ENCODE results near the gene SEPHS2. TPM values are rescaled to one million over a fixed set of nuclear protein-coding genes. Genes with fewer than 3 reads are reported as not detected.

The SEPHS2 gene
- total and polyA plus RNA-seq, 5 experiments from 2014 or later = 45.5 to 60.7 (median 55.0) TPM

DNA sequence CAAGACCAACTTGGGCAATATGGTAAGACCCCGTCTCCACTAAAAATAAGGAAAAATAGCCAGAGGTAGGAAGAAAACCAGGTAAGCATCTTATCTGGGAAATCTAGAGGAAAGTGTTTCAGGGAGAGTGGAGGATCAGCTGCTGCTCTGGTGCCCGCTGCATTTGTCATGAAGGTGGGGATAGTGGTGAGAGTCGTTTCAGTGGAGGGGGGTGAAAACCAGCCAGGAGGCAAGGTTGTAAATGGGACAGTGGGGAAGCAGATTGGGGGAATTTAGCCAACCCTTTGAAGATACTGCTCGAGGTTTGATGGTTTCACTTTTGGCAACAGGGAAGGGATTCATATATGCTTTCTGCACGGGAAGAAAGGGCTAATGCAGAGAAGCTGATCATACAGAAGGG is 24.7 kb downstream of the SEPHS2 start:
- Mint-ChIP-seq H3K27me3 (no peaks in the 10 kb centered on the region), H3K9me3 (no peaks in the 10 kb centered on the region), H3K4me1 (peaks cover 8 to 19% (median 13%) of the 10 kb centered on the region in 4 donors), H3K36me3 (peaks cover 0 to 52% (median 6%) of the 10 kb centered on the region in 3 donors), H3K4me3 (no peak overlapping the region), H3K27ac (peak overlapping the region in 3 of 10 donors; percentile 63 to 70 (median 64))
- ATAC-seq (no peak), DNase-seq (no peak)
- POLR2A ChIA-PET = interaction anchor here (0.8 to 1.5 kb wide), 2 partner anchors 9 to 14 kb away, joined by 3 to 8 read pairs; partner anchors contain the start of gene DCTPP1

DNA sequence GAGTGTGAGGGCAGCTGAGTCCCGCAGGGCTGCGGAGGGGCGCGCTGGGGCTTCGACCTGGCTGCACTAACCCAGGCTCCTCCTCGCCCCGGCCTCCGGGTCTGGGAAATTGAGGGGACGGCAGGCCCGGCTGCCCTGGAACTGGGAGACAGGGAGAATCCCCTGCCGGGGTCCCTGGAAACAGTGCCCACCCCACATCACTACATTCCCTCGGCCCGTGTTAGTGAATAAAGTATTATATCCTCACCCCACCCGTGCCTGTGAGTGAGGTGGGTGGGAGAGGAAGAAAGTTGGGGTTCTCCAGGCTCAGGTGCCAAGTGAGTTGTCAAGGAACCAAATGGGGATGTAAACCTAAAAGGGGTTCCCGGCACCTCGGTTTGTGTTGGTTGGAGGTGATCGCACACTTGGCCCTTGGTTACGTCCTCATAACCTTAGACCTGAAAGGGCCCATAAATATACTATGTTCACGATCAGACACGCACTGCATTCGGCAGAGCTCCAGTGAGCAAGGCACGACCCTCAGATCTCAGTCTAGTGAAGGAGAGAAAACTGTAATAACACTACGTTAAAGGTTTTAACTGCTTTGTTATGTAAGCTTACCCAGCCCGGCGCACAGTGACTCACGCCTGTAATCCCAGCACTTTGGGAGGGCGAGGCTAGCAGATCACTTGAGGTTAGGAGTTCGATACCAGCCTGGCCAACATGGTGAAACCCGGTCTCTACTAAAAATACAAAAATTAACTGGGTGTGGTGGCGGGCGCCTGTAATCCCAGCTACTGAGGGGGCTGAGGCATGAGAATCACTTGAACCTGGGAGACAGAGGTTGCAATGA is 27.1 kb downstream of the SEPHS2 start:
- peak overlapping the region; percentile 60 to 73 (median 70) for H3K4me3 Mint-ChIP-seq
- H3K4me1 Mint-ChIP-seq = peaks cover 8 to 17% (median 11%) of the 10 kb centered on the region in 4 donors
- DNase-seq = no peak
- POLR2A ChIA-PET = interaction anchor here (0.7 to 5.0 kb wide), 49 partner anchors 8 to 761 kb away, joined by 3 to 75 read pairs (median 5); partner anchors contain the start of genes ALDOA, CORO1A, DCTPP1 and FBRS
- peak overlapping the region in 9 of 10 donors; percentile 74 to 91 (median 86) for H3K27ac Mint-ChIP-seq
- H3K27me3 Mint-ChIP-seq = no peaks in the 10 kb centered on the region
- H3K9me3 Mint-ChIP-seq = no peaks in the 10 kb centered on the region
- H3K36me3 Mint-ChIP-seq = peaks cover 0 to 31% (median 6%) of the 10 kb centered on the region in 3 donors
- no peak for ATAC-seq

DNA sequence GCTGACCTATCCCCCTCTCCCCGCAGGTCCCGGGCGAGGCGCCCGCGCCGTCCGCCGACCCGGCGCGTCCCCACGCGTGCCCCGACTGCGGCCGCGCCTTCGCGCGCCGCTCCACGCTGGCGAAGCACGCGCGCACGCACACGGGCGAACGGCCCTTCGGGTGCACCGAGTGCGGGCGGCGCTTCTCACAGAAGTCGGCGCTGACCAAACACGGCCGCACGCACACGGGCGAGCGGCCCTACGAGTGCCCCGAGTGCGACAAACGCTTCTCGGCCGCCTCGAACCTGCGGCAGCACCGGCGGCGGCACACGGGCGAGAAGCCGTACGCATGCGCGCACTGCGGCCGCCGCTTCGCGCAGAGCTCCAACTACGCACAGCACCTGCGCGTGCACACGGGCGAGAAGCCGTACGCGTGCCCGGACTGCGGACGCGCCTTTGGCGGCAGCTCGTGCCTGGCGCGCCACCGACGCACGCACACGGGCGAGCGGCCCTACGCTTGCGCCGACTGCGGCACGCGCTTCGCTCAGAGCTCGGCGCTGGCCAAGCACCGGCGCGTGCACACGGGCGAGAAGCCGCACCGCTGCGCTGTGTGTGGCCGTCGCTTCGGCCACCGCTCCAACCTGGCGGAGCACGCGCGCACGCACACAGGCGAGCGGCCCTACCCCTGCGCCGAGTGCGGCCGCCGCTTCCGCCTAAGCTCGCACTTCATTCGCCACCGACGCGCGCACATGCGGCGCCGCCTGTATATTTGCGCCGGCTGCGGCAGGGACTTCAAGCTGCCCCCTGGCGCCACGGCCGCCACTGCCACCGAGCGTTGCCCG is 27.9 kb downstream of the SEPHS2 start:
- Mint-ChIP-seq H3K4me1 (peaks cover 8 to 17% (median 11%) of the 10 kb centered on the region in 4 donors), H3K4me3 (peak overlapping the region; percentile 22 to 83 (median 72)), H3K27ac (peak overlapping the region in 8 of 10 donors; percentile 15 to 91 (median 83)), H3K36me3 (peaks cover 0 to 25% (median 6%) of the 10 kb centered on the region in 3 donors), H3K9me3 (no peaks in the 10 kb centered on the region), H3K27me3 (no peaks in the 10 kb centered on the region)
- ATAC-seq = peak; percentile 80 to 85
- POLR2A ChIA-PET = interaction anchor here (0.7 to 5.0 kb wide), 54 partner anchors 9 to 762 kb away, joined by 3 to 75 read pairs (median 4); partner anchors contain the start of genes ALDOA, CORO1A, DCTPP1 and FBRS
- peak; percentile 82 to 94 (median 88) for DNase-seq

DNA sequence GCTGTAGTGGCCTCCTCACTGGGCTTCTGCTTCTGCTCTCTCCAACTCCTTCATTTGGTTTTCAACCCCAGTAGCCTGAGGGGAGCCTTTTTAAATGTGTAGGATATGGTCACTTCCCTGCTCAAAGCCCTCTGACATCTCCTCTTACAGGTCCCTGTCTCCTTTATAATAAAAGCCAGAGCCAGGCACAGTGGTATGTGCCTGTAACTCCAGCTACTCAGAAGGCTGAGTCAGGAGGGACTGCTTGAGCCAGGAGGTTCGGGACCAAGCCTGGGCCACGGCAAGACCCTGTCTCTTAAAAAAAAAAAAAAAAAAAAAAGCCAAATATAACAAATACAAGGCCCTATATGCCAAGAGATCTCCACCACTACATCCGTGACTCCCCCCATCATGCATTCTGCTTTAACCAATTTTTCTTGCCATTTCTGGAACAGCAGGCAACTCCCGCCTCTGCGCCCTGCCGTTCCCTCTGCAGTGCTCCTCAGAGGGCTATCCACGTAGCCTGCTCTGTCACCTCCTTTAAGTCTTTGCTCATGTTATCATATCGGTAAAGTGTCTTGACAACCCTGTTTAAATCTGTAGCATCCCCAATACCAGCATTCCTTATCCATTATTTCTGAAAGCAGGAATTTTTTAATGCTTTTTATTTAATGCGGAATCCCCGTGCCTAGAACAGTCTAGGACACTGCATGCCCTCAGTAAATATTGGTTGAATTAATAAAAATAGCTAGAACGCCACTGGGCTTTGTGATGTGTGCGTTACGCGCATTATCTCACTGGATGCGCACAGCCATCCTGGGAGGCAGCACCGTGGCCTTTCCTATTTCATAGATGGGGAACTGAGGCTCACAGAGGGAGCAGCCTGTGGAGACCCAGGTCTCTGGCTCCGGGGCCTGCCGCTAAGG is 28.8 kb downstream of the SEPHS2 start:
- Mint-ChIP-seq H3K4me1 (peaks cover 11 to 21% (median 14%) of the 10 kb centered on the region in 4 donors), H3K9me3 (no peaks in the 10 kb centered on the region), H3K27me3 (no peaks in the 10 kb centered on the region), H3K36me3 (peaks cover 0 to 28% (median 4%) of the 10 kb centered on the region in 3 donors), H3K4me3 (peak overlapping the region; percentile 54 to 83 (median 65)), H3K27ac (peak overlapping the region; percentile 14 to 86 (median 52))
- ATAC-seq (no peak), DNase-seq (no peak)
- POLR2A ChIA-PET = interaction anchor here (0.7 to 5.0 kb wide), 40 partner anchors 9 to 763 kb away, joined by 3 to 75 read pairs (median 5); partner anchors contain the start of genes CORO1A, DCTPP1, FUS and ITGAL

DNA sequence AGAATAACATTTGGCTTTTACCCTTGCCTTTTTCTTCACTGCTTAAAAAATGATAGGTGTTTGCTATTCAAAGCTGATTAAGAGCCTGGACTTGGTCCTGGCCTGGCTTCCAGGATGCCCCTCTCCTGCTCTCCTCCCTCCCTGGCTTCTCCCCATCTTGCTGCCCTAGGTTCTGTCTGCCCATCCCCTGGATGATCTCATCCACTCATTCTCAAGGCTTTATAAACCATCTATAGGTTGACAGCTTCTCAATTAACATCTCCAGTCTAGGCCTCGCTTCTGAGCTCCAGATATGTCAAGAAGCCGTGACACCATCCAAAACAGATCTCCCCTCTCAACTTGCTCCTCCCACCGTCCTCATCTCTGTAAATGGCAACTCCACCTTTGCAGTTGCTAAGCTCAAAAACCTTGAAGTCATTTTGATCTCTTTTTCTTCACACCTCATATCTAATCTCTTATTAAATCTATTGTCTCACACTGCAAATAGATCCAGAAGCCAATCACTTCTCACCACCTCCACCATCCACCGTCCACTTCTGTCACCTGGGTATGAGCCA is 29.5 kb downstream of the SEPHS2 start:
- Mint-ChIP-seq H3K36me3 (peaks cover 0 to 29% (median 4%) of the 10 kb centered on the region in 3 donors), H3K27me3 (no peaks in the 10 kb centered on the region), H3K4me1 (peaks cover 11 to 20% (median 15%) of the 10 kb centered on the region in 4 donors), H3K4me3 (peak overlapping the region in 8 of 10 donors; percentile 2 to 62 (median 9)), H3K9me3 (no peaks in the 10 kb centered on the region), H3K27ac (peak overlapping the region in 7 of 10 donors; percentile 14 to 81 (median 51))
- POLR2A ChIA-PET = interaction anchor here (0.8 to 5.0 kb wide), 7 partner anchors 9 to 350 kb away, joined by 3 to 75 read pairs (median 3); partner anchors contain the start of genes ALDOA, CORO1A, DCTPP1 and ZNF771
- ATAC-seq (no peak), DNase-seq (no peak)

DNA sequence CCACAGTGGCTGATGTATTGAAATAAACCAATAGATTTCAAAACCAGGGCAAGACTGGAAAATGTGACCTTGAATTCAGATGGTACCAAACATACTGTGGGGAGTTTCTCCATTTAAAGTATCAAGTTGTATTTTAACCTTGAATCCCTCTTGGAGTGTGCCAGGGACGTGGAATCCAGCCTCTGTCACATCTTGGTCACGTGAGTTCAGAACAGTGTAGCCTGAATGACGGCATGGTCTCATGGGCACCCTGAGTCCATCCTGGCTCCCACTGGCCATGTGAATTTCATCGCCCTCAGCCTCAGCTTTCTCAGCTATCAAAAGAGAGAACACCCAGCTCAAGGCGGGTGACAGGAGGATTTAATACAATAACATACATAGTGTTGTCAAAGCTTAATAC is 31.5 kb downstream of the SEPHS2 start:
- no peaks in the 10 kb centered on the region for H3K9me3 Mint-ChIP-seq
- H3K36me3 Mint-ChIP-seq = peaks cover 0 to 22% (median 0%) of the 10 kb centered on the region in 3 donors
- no peak for ATAC-seq
- H3K27me3 Mint-ChIP-seq = no peaks in the 10 kb centered on the region
- POLR2A ChIA-PET = interaction anchor here (1.1 to 1.6 kb wide), 2 partner anchors 31 to 349 kb away, joined by 3 to 4 read pairs; partner anchors contain the start of gene ALDOA
- H3K4me3 Mint-ChIP-seq = no peak overlapping the region
- DNase-seq = no peak
- peaks cover 15 to 28% (median 23%) of the 10 kb centered on the region in 4 donors for H3K4me1 Mint-ChIP-seq
- H3K27ac Mint-ChIP-seq = no peak overlapping the region

DNA sequence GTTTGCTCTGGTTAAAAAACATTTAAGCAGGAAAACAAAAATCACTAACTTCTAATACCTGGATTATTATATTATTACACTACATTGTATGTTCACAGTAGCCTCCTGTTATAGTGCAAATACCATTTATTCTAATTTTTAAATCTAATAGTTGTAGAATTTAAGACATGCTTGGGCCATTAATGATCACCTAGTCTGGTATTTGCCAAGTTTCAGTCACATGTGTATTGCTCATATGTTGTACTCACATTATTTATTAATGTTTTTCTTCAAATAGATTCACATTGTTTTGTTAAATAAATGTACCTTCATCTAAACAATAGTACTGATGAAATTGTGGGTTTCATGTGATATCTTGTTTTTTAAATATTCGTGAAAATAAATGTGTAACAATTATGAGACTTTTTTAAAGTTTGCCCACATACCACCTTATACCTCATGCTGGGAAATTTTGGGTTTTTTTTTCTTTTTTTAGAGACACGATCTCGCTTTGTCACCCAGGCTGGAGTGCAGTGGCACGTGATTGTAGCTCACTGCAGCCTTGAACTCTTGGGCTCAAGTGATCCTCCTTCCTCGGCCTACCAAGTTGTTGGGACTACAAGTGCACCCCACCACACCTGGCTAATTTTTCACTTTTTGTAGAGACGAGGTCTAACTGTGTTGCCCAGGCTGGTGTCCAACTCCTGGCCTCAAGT is 32.4 kb downstream of the SEPHS2 start:
- peak overlapping the region in 1 of 10 donors; percentile 11 for H3K27ac Mint-ChIP-seq
- H3K27me3 Mint-ChIP-seq = no peaks in the 10 kb centered on the region
- peaks cover 20 to 34% (median 28%) of the 10 kb centered on the region in 4 donors for H3K4me1 Mint-ChIP-seq
- H3K4me3 Mint-ChIP-seq = no peak overlapping the region
- H3K9me3 Mint-ChIP-seq = no peaks in the 10 kb centered on the region
- H3K36me3 Mint-ChIP-seq = peaks cover 0 to 22% (median 0%) of the 10 kb centered on the region in 3 donors
- ATAC-seq (no peak), DNase-seq (no peak)
- POLR2A ChIA-PET = interaction anchor here (0.7 to 7.1 kb wide), 3 partner anchors 30 to 307 kb away, joined by 3 to 166 read pairs (median 3); partner anchors contain the start of gene SEPTIN1

DNA sequence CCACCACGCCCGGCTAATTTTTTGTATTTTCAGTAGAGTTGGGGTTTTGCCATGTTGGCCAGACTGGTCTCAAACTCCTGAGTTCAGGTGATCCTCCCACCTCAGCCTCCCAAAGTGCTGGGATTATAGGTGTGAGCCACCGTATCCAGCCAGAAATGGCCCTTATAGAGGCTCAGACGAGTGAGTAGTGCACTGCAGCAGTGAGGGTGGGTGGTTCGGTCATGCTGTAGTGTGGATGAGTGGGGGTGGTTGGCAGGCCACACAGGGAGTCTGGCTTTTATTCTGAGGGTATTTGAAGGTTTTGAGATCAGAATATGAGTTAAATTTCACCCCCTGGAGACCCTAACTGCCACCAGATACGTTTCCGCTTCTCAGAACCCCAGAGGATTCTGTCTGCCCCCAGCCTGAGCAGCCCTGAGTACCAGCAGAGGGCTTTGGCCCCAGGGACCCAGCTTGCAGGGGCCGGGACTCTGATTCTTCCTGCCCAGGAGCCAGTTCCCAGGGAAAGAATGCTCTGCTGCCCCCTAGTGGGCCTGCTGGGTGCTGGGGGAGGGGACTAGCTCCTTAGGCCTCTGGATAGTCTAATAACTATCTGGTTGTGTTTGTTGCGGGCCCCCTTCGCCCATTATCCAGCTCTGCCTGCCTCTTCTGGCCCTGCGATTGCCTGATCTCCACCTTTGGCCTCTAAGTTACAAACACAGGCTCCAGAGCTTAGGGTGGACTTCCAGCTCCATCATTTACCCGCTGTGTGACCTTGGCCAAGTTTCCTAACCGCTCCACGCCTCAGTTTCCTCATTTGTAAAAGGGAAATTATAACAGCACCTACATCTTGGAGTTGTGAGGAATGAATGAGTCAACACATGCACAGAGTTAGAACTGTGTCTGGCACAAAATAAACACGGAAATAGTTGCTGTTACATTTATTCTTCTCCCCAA is 36.3 kb downstream of the SEPHS2 start:
- no peaks in the 10 kb centered on the region for H3K9me3 Mint-ChIP-seq
- peak overlapping the region in 9 of 10 donors; percentile 27 to 80 (median 62) for H3K27ac Mint-ChIP-seq
- H3K4me3 Mint-ChIP-seq = peak overlapping the region; percentile 33 to 90 (median 57)
- ATAC-seq (peak; percentile 53 to 71), DNase-seq (peak; percentile 81 to 95 (median 92))
- H3K36me3 Mint-ChIP-seq = peaks cover 0 to 20% (median 0%) of the 10 kb centered on the region in 3 donors
- H3K27me3 Mint-ChIP-seq = no peaks in the 10 kb centered on the region
- peaks cover 18 to 36% (median 30%) of the 10 kb centered on the region in 4 donors for H3K4me1 Mint-ChIP-seq
- POLR2A ChIA-PET = interaction anchor here (0.6 to 7.1 kb wide), 16 partner anchors 8 to 1259 kb away, joined by 3 to 166 read pairs (median 4); partner anchors contain the start of genes ALDOA, CD2BP2, MYL11 and SEPTIN1

DNA sequence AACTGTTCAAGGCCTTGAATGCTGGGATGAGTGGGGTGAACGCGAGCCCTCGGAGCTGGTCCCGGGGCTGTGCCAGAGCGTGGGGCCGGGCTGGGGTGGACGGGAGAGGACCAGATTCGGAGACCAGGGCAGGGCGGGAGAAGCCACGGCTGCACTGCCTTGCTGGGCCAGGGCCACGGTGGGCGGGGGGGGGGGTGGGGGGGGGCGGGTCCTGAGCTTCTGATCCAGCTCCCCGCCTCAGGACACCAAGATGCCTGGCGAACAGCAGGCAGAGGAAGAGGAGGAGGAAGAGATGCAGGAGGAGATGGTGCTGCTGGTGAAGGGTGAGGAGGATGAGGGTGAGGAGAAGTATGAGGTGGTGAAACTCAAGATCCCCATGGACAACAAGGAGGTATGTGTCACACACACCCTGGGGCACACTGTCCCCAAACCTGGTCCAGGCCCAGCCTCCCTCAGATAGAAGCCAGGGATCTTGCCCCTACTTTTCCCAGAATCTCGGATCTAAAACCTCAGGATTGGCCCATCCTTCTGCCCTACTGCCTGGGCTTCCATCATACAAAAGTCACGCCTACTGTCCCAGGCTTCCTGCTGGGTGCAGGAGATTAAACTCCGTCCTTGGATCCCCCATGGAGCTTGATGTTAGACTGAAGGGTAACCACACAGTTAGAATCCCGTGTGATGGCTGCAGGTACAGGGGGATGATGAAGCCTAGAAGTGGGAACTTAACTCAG is 37.7 kb downstream of the SEPHS2 start:
- peak overlapping the region in 8 of 10 donors; percentile 39 to 90 (median 64) for H3K27ac Mint-ChIP-seq
- peak overlapping the region; percentile 67 to 97 (median 76) for H3K4me3 Mint-ChIP-seq
- H3K27me3 Mint-ChIP-seq = peaks cover 0 to 3% (median 0%) of the 10 kb centered on the region in 5 donors
- DNase-seq (no peak), ATAC-seq (no peak)
- POLR2A ChIA-PET = interaction anchor here (0.6 to 7.1 kb wide), 24 partner anchors 9 to 342 kb away, joined by 3 to 166 read pairs (median 4); partner anchors contain the start of genes ALDOA, CD2BP2, CORO1A and DCTPP1
- H3K4me1 Mint-ChIP-seq = peaks cover 18 to 36% (median 30%) of the 10 kb centered on the region in 4 donors
- no peaks in the 10 kb centered on the region for H3K9me3 Mint-ChIP-seq
- peaks cover 0 to 14% (median 0%) of the 10 kb centered on the region in 3 donors for H3K36me3 Mint-ChIP-seq

Data from naive thymus-derived CD8-positive, alpha-beta T cell (primary cell).